DMS 273 (cell line): ENCODE results near the gene NIPA2.
A peak's percentile ranks its signal among the peaks of the same experiment; 100 is the strongest.

Experiments used
- DNase-seq: peaks from one replicate; lab custom pipeline; 2025; ENCODE audit not compliant: unreplicated experiment; lab: John Stamatoyannopoulos, UW

Gene NIPA2

DNA sequence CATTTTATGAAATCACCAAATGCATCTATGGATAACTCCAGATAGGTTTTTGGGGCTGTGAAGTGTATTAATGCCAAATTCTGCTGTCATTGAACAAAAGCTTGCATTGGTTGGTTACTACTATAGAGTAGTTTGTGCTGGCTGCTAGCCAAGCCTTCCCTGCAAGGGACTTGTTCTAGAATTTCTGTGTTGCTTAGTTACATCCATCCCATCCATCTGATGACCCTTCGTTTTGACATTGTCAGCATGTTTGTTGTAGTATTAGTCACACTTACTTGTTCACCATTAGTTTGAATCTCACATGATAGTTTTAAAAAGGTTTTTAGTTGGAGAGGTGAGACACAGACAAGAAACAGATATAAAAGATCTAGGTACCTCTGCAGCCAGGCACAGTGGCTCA, 7.0 kb upstream of the NIPA2 start:
- DNase-seq: peak; percentile 18

GRCh38 chr15:22839046-22839695, 705 bp downstream of the NIPA2 start:
- DNase-seq: peak; percentile 25

GRCh38 chr15:22844421-22845288, 6.2 kb downstream of the NIPA2 start:
- no peak for DNase-seq

GRCh38 chr15:22845289-22845900, 6.9 kb downstream of the NIPA2 start:
- DNase-seq: peak; percentile 27

DNA sequence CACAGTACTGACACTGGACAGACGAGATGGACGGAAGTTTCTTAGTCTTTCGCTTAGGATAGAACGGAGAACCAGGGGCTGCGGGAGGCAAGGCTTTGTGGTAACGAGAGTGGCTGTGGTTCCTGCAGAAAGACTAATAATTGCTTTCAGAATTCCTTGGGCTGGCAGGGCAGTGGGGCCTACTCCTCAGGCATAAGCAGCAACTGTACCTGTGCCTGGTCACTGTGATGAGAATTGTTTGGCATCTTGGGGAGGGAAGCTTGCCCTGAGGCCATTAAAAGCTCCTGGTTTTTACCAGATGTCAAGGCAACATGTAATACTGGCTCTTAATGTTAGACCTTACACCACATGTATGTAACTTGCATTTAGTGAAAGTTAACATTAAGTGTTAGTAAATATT, 7.6 kb downstream of the NIPA2 start:
- DNase-seq: no peak

- DNase-seq: no peak
These were observed 11.6 kb downstream of the NIPA2 start for GRCh38 chr15:22850055-22850454.

DNA sequence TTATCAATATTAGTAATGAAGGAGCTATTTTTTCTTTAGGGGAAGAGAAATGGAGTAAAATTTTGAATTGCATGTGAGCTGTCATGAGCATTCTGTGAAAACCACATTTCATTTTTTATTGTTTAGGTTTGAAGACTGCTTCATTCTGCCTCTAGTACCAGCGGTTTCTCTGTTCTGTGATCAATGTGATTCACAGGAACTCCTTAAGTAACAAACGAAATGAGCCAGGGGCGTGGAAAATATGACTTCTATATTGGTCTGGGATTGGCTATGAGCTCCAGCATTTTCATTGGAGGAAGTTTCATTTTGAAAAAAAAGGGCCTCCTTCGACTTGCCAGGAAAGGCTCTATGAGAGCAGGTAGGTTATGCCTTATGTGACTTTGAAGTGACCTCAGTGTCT, 13.0 kb downstream of the NIPA2 start:
- DNase-seq: no peak

DNA sequence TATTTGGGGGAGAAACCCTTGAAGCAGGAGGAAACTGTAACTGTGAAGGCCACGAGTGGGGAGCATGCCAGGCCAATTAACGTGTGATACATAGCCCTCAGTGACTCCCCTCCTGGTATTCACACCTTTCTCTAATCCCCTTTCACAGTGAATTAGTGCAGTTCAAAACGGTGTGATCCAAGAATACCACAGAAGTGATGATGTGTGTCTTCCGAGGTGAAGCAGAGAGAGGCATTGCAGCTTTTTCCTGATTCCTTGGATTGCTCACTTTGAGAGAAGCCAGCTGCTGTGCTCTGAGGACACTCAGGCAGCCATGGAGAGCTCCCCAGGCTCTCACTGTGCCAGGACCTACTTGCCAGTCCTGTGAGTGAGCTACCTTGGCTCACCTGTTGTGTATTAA, 17.3 kb downstream of the NIPA2 start:
- DNase-seq: no peak

DNA sequence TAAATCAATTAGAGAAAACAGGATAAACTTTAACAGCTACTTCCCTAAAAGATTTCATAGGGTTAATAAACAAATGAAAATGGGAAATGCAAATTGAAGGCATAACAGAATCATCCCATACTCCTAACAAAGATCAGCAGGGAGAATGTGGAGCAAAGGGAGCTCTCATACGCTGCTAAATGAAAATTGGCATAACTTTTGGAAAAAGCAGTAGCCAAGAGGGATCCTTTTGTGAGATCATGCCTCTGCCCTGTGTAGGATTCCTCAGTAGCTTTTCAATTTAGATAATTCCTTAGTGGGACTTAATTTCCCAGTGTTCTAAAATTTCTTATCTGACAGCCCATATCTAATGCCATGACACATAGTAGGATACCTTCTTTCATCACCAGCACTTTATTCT, 18.2 kb downstream of the NIPA2 start:
- DNase-seq: no peak

DNA sequence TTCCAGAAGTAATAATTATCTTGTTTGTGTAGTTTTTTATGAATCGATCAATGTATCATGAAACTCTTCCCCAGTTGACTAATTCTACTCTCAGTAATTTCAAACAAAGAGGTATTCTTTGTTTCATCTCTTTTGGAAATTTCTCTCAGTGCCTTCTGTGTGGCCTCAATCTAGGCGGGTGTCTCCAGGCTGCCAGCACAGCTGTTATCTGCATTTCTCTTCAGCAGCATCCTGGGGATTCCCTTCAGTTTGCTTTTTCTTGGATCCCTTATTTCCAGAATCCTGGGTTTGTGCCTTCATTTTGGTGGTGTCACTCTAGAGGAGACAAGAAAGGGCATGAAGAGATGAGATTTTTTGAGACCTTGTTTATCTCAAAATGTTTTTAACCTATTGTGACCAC, 22.7 kb downstream of the NIPA2 start:
- no peak for DNase-seq

DNA sequence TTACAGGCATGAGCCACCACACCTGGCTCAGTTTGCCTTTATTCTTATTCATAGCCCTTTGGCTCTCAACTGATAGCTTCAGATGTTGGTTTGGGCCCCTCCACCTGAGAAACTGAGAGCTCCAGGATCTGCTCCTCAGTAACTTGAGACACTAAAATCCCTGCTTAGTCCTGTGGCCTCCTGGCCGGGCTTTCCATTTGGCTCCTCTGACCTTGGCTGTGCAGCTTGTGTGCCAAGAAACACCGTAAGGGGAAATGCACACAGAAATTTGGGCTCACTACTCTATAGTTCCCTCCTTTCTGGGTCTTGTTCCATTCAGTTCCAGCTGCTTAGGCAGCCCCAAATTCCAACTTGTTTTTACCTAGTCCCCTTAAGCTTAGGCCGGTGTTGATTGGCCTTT, 24.9 kb downstream of the NIPA2 start:
- no peak for DNase-seq

- DNase-seq: no peak
These were observed 27.6 kb downstream of the NIPA2 start for GRCh38 chr15:22866079-22866478.

DNA sequence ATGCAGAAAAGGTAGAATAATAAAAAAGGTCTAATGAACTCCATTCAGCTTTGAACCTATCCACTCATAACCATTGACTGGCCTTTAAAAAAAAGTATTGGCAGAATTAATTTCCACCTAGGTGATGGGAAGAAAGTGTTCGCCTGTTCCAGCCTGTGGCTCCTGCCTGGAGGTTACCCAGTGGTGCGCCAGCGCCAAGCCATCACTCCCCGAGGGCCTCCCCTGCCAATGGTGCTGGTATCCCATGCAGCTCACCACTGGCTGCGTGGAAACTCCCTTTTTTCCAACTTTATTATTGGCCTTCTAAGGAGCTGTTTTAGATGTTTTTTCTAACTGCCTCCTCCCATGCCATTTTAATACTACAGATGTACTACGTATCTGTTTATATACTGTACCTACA, 29.4 kb downstream of the NIPA2 start:
- no peak for DNase-seq

DNA sequence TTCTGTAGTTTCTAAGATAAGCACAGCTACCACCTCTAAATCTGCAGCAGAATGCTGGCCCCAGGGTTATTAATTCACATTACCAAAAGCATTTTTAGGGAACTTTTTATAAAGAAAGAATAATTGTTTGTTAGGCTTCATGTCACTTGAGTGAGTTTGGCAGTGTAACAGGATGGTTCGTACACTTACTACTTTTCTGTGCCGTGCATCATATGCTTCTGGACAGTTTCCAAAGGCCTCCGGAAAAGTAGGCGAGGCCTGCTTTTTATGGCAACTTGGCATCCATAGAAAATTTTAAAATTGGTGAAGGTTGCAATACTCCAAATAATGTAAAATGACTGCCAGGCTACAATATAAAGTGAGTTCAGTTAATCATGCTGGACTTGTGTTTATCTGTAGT, 30.0 kb downstream of the NIPA2 start:
- no peak for DNase-seq

GRCh38 chr15:22868928-22869327, 30.5 kb downstream of the NIPA2 start:
- DNase-seq: no peak

GRCh38 chr15:22869856-22870255, 31.4 kb downstream of the NIPA2 start:
- DNase-seq: no peak

- no peak for DNase-seq
These were observed 32.4 kb downstream of the NIPA2 start for GRCh38 chr15:22870865-22871264.

DNA sequence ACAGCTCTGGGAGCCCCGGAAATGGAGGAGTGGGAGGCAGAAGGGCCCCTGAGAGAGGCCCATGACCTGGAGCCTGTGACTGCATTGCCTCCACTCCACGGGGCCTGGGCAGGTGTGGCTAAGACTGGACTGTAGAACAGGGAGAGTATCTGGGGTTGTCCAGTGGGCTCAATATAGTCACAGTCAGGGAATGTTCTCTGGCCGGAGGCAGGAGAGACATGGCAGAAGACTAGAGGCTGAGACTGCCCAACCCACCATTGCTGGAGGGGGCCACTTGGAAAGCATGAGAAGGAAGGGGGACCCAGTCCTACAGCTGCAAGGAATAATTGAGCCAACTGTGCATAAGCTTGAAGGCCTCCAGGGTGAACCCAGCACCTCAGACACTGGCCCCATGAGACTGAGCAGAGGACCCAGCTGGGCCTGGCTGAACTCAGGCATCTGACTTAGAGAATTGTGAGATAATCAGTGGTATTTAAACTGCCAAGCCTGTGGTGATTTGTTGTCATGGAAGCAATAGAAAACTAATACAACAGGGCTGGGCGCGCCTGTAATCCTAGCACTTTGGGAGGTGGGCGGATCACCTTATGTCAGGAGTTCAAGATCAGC, 33.1 kb downstream of the NIPA2 start:
- DNase-seq: no peak

DNA sequence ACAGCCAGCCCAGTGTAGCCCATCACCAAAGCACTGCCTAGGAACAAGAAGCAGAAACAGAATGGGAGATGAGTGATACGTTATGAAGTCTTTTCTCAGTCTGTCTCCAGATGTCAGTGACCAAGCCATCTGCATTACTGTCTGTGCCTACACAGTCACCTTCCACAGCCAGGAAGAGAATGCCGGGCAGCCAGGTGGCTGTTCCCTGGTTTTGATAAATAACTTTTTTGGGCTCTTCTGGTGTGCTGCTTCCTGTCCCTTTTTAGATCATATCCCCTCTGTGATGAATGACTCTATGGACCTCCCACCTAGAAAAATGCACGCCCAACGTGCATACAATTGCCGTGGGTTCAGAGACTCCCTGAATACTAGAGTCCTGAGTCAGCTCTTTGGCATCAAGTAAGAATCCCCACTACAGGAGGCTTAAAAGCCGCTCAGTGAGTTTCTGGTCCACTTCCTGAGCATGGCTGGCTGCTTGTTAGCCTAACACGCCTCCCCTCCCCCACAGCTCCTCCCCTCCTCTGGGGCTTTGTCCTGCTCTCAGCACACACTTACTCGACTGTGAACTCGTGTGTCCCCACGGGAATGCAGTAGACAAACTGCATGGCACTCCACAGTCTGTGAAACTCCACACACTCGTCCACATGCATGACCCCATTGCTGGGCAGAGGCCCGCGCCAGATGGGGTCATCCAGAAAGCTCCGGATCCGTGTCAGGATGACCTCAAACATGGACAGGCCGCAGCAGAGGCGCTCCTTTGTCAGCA, 34.7 kb downstream of the NIPA2 start:
- DNase-seq: no peak

DNA sequence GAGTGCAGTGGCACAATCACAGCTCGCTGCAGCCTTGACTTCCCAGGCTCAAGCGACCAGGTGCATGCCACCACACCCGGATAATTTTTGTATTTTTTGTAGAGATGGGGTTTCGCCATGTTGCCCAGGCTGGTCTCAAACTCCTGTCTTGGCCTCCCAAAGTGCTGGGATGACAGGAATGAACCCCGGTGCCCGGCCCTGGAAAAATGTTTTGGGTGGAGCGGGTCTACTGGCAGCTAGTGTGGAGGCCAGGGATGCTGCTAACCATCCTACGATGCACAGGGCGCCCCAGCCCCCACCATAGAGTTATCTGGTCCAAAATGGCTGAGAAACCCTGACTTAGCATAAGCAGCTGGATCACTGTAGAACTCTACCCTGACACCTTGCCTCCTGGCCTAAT, 35.4 kb downstream of the NIPA2 start:
- no peak for DNase-seq

GRCh38 chr15:22874256-22874655, 35.8 kb downstream of the NIPA2 start:
- no peak for DNase-seq
